Gastrocnemius medialis (tissue), 4 donors: ENCODE measurements around the gene LDAH.

ENCODE experiments used
- POLR2A ChIP-seq, 2 donors: fragments of 450-650 bp; IDR thresholded peaks; one replicate each; pipeline ENCODE4 v1.6.1; 2017; ENCODE audit warnings: antibody characterized with exemption in 2 of 2, mild to moderate bottlenecking in 2 of 2, moderate library complexity in 2 of 2
- TF ChIP-seq, protein P1 (sequence below), 5 experiments: fragments of 450-650 bp in 3 of 5; fragments of 200-600 bp in 2 of 5; sonication (generic) in 2 of 5; IDR thresholded peaks in 4 of 5; conservative IDR thresholded peaks in 1 of 5; 1 replicate in 4 of 5; 2 replicates in 1 of 5; pipeline ENCODE4 v1.5.1; 2016 to 2019; ENCODE audit warnings: antibody characterized with exemption in 5 of 5, mild to moderate bottlenecking in 3 of 5, moderate library complexity in 3 of 5

DNA sequence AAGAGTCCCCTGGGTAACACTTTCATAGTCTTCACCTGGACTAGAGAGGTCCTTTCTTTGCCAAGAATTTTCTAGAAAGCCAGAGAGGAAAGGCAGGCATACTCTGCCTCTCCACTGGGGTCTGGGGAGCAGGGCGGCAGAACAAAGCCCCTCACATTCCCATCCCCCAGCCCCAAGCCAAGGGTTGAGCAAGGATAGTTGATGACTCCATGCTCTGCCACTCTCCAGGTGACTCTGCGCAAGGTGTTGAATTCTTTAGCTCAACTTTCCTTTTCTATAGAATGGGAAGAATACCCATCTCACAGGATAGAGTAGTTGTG lies 158.9 kb downstream of the LDAH start:
- TF ChIP-seq, protein P1, sequence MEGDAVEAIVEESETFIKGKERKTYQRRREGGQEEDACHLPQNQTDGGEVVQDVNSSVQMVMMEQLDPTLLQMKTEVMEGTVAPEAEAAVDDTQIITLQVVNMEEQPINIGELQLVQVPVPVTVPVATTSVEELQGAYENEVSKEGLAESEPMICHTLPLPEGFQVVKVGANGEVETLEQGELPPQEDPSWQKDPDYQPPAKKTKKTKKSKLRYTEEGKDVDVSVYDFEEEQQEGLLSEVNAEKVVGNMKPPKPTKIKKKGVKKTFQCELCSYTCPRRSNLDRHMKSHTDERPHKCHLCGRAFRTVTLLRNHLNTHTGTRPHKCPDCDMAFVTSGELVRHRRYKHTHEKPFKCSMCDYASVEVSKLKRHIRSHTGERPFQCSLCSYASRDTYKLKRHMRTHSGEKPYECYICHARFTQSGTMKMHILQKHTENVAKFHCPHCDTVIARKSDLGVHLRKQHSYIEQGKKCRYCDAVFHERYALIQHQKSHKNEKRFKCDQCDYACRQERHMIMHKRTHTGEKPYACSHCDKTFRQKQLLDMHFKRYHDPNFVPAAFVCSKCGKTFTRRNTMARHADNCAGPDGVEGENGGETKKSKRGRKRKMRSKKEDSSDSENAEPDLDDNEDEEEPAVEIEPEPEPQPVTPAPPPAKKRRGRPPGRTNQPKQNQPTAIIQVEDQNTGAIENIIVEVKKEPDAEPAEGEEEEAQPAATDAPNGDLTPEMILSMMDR (IDR thresholded peaks at IDR 0.05 in 4 of 5, conservative IDR thresholded peaks at IDR 0.05 in 1 of 5) = no peak
- TF ChIP-seq POLR2A (IDR thresholded peaks at IDR 0.05) = no peak
